ENCODE data around the gene RPL29.
"Not testable (repeated sequence)": the region's sequence is repeated elsewhere in the genome, so short reads cannot be mapped to it uniquely, and the experiment has no call there.

RPL29 gene

GRCh38 chr3:52004906-52005395 lies 9.3 kb upstream of the RPL29 start:
- no peak for DNase-seq

GRCh38 chr3:52004163-52004787 lies 8.6 kb upstream of the RPL29 start:
- no peak for DNase-seq

GRCh38 chr3:52002748-52003147 lies 7.1 kb upstream of the RPL29 start:
- no peak for DNase-seq

GRCh38 chr3:52001443-52001974 lies 5.8 kb upstream of the RPL29 start:
- DNase-seq = peak; percentile 67 to 70

GRCh38 chr3:51999846-52000245 lies 4.2 kb upstream of the RPL29 start:
- no peak for DNase-seq

- DNase-seq = no peak
Observed at GRCh38 chr3:51998774-51999173, 3.1 kb upstream of the RPL29 start.

- DNase-seq = no peak
Observed at GRCh38 chr3:51997935-51998596, 2.4 kb upstream of the RPL29 start.

GRCh38 chr3:51997172-51997571 lies 1.5 kb upstream of the RPL29 start:
- DNase-seq = no peak

- no peak for DNase-seq
Observed at GRCh38 chr3:51994530-51994929, 1.2 kb downstream of the RPL29 start.

GRCh38 chr3:51993657-51994056 lies 2.0 kb downstream of the RPL29 start:
- DNase-seq = not testable (repeated sequence)

- DNase-seq = no peak
Observed at GRCh38 chr3:51992017-51992682, 3.5 kb downstream of the RPL29 start.

- DNase-seq = not testable (repeated sequence)
Observed at GRCh38 chr3:51990501-51990971, 5.2 kb downstream of the RPL29 start.

- DNase-seq = no peak
Observed at GRCh38 chr3:51988286-51989146, 7.2 kb downstream of the RPL29 start.

- DNase-seq = no peak
Observed at GRCh38 chr3:51987568-51987967, 8.1 kb downstream of the RPL29 start.

GRCh38 chr3:51986010-51986947 lies 9.4 kb downstream of the RPL29 start:
- no peak for DNase-seq

- no peak for DNase-seq
Observed at GRCh38 chr3:51985063-51985462, 10.6 kb downstream of the RPL29 start.

GRCh38 chr3:51984269-51984647 lies 11.4 kb downstream of the RPL29 start:
- no peak for DNase-seq

- no peak for DNase-seq
Observed at GRCh38 chr3:51983578-51984268, 12.0 kb downstream of the RPL29 start.

GRCh38 chr3:51982838-51983577 lies 12.7 kb downstream of the RPL29 start, which contains the start of gene ACY1:
ACY1 (plus strand) TSS chr3:51983535; CDS start chr3:51984065, 530 bp downstream.
- DNase-seq = peak; percentile 24 to 70

- DNase-seq = peak; percentile 14 to 48
Observed at GRCh38 chr3:51982352-51982837, 13.3 kb downstream of the RPL29 start.
